ENCODE results near the gene NEFH. TPM values are rescaled to one million over a fixed set of nuclear protein-coding genes. Genes with fewer than 3 reads are reported as not detected.

The NEFH gene
- total and polyA plus RNA-seq, 3 experiments from 2014 or later: 1.6 to 7.1 (median 6.3) TPM

- DNase-seq: no peak
- POLR2A ChIA-PET: no interaction called here
- no peak overlapping the region for H3K4me3 Mint-ChIP-seq
- Histone ChIP-seq H3K27ac (ENCODE audit: low read depth, low read length) (no peak overlapping the region), H3K36me3 (ENCODE audit: insufficient read depth, low read length) (no peaks in the 10 kb centered on the region), H3K4me3 (ENCODE audit: low read length) (no peak overlapping the region), H3K9me3 (ENCODE audit: low read length) (no peaks in the 10 kb centered on the region), H3K4me1 (ENCODE audit: insufficient read depth, low read length) (no peaks in the 10 kb centered on the region), H3K27me3 (ENCODE audit: insufficient read depth, low read length, poor library complexity, severe bottlenecking) (no peaks in the 10 kb centered on the region)
- H3K27ac Mint-ChIP-seq: no peak overlapping the region
- H3K36me3 Mint-ChIP-seq: no peaks in the 10 kb centered on the region
- H3K9me3 Mint-ChIP-seq: no peaks in the 10 kb centered on the region
- H3K4me1 Mint-ChIP-seq: no peaks in the 10 kb centered on the region
- CTCF ChIA-PET: no interaction called here
- peaks cover 0 to 2% of the 10 kb centered on the region in 2 donors for H3K27me3 Mint-ChIP-seq
Observed at GRCh38 chr22:29456211-29456671, 23.8 kb upstream of the NEFH start.

DNA sequence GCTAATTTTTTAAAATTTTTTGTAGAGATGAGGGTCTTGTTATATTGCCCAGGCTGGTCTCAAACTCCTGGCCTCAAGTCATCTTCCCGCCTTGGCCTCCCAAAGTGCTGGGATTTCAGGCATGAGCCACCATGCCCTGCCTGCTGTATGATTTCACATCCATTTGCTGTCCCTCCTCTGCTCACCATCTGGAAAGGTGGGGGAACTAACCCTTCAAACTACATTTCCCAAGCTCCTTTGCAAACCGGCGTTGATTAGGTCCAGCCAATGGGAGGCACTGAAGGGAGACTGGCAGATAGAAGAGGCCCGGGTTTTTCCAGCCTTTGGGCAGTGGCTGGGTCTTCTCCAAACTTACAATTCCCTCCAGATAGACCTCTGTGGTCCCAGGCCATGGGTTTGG is 22.3 kb upstream of the NEFH start:
- Mint-ChIP-seq H3K27ac (no peak overlapping the region), H3K4me3 (no peak overlapping the region), H3K9me3 (no peaks in the 10 kb centered on the region), H3K27me3 (peaks cover 0 to 2% of the 10 kb centered on the region in 2 donors), H3K4me1 (no peaks in the 10 kb centered on the region), H3K36me3 (no peaks in the 10 kb centered on the region)
- ChIA-PET POLR2A (interaction anchor here (0.6 kb wide), 1 partner anchor 124 kb away, joined by 12 read pairs; no protein-coding TSS in a partner anchor), CTCF (no interaction called here)
- Histone ChIP-seq H3K27ac (ENCODE audit: low read depth, low read length) (no peak overlapping the region), H3K27me3 (ENCODE audit: insufficient read depth, low read length, poor library complexity, severe bottlenecking) (no peaks in the 10 kb centered on the region), H3K36me3 (ENCODE audit: insufficient read depth, low read length) (no peaks in the 10 kb centered on the region), H3K9me3 (ENCODE audit: low read length) (no peaks in the 10 kb centered on the region), H3K4me1 (ENCODE audit: insufficient read depth, low read length) (no peaks in the 10 kb centered on the region), H3K4me3 (ENCODE audit: low read length) (no peak overlapping the region)
- DNase-seq: no peak

- Mint-ChIP-seq H3K9me3 (no peaks in the 10 kb centered on the region), H3K36me3 (no peaks in the 10 kb centered on the region), H3K27ac (peak overlapping the region in 1 of 8 donors; percentile 33), H3K4me1 (no peaks in the 10 kb centered on the region), H3K4me3 (no peak overlapping the region), H3K27me3 (peaks cover 0 to 2% of the 10 kb centered on the region in 2 donors)
- H3K27ac ChIP-seq (ENCODE audit: low read depth, low read length): no peak overlapping the region
- no peaks in the 10 kb centered on the region for H3K27me3 ChIP-seq (ENCODE audit: insufficient read depth, low read length, poor library complexity, severe bottlenecking)
- no peaks in the 10 kb centered on the region for H3K4me1 ChIP-seq (ENCODE audit: insufficient read depth, low read length)
- H3K9me3 ChIP-seq (ENCODE audit: low read length): no peaks in the 10 kb centered on the region
- H3K4me3 ChIP-seq (ENCODE audit: low read length): no peak overlapping the region
- ChIA-PET POLR2A (no interaction called here), CTCF (no interaction called here)
- DNase-seq: no peak
- H3K36me3 ChIP-seq (ENCODE audit: insufficient read depth, low read length): no peaks in the 10 kb centered on the region
Observed at GRCh38 chr22:29458551-29458950, 21.5 kb upstream of the NEFH start.

GRCh38 chr22:29459773-29460172 is 20.2 kb upstream of the NEFH start:
- Mint-ChIP-seq H3K27ac (no peak overlapping the region), H3K4me3 (no peak overlapping the region), H3K36me3 (no peaks in the 10 kb centered on the region), H3K9me3 (no peaks in the 10 kb centered on the region), H3K27me3 (no peaks in the 10 kb centered on the region), H3K4me1 (no peaks in the 10 kb centered on the region)
- Histone ChIP-seq H3K4me3 (ENCODE audit: low read length) (no peak overlapping the region), H3K4me1 (ENCODE audit: insufficient read depth, low read length) (no peaks in the 10 kb centered on the region), H3K27ac (ENCODE audit: low read depth, low read length) (no peak overlapping the region), H3K9me3 (ENCODE audit: low read length) (no peaks in the 10 kb centered on the region), H3K27me3 (ENCODE audit: insufficient read depth, low read length, poor library complexity, severe bottlenecking) (no peaks in the 10 kb centered on the region), H3K36me3 (ENCODE audit: insufficient read depth, low read length) (no peaks in the 10 kb centered on the region)
- ChIA-PET POLR2A (no interaction called here), CTCF (interaction anchor here (1.4 kb wide), 1 partner anchor 11 kb away, joined by 5 read pairs; no protein-coding TSS in a partner anchor)
- no peak for DNase-seq

GRCh38 chr22:29461263-29461662 is 18.8 kb upstream of the NEFH start:
- H3K36me3 Mint-ChIP-seq: no peaks in the 10 kb centered on the region
- POLR2A ChIA-PET: interaction anchor here (0.6 kb wide), 1 partner anchor 590 kb away, joined by 3 read pairs; no protein-coding TSS in a partner anchor
- H3K4me1 ChIP-seq (ENCODE audit: insufficient read depth, low read length): no peaks in the 10 kb centered on the region
- H3K27ac ChIP-seq (ENCODE audit: low read depth, low read length): no peak overlapping the region
- no peak overlapping the region for H3K4me3 ChIP-seq (ENCODE audit: low read length)
- no peaks in the 10 kb centered on the region for H3K9me3 Mint-ChIP-seq
- no peaks in the 10 kb centered on the region for H3K4me1 Mint-ChIP-seq
- H3K4me3 Mint-ChIP-seq: no peak overlapping the region
- no peaks in the 10 kb centered on the region for H3K9me3 ChIP-seq (ENCODE audit: low read length)
- H3K27me3 Mint-ChIP-seq: no peaks in the 10 kb centered on the region
- CTCF ChIA-PET: interaction anchor here (0.7 kb wide), 1 partner anchor 10 kb away, joined by 4 read pairs; no protein-coding TSS in a partner anchor
- H3K36me3 ChIP-seq (ENCODE audit: insufficient read depth, low read length): no peaks in the 10 kb centered on the region
- H3K27me3 ChIP-seq (ENCODE audit: insufficient read depth, low read length, poor library complexity, severe bottlenecking): no peaks in the 10 kb centered on the region
- no peak for DNase-seq
- H3K27ac Mint-ChIP-seq: no peak overlapping the region

DNA sequence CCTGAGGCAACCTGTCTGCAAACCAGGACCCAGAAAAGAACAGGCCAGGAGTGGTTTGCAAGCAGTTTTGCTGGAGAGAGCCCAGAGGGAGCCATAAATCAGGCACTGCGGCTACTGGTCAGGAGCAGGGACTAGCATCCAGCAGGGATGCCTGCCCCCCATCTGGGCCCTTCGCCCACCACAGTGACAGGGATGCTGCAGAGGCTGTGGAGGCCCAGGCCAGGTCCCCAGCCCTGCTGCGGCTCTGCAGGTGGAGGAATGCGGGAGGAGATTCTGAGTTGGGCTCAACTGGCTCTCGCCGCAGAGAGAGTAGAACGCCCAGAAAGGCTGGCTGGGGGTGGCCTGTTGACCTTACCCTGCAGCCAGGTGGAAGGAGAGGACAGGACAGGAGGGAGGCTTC is 16.4 kb upstream of the NEFH start:
- H3K4me3 ChIP-seq (ENCODE audit: low read length): no peak overlapping the region
- no peaks in the 10 kb centered on the region for H3K4me1 ChIP-seq (ENCODE audit: insufficient read depth, low read length)
- POLR2A ChIA-PET: no interaction called here
- H3K4me3 Mint-ChIP-seq: no peak overlapping the region
- H3K27ac ChIP-seq (ENCODE audit: low read depth, low read length): no peak overlapping the region
- H3K27me3 ChIP-seq (ENCODE audit: insufficient read depth, low read length, poor library complexity, severe bottlenecking): no peaks in the 10 kb centered on the region
- H3K27me3 Mint-ChIP-seq: peaks cover 0 to 3% of the 10 kb centered on the region in 2 donors
- CTCF ChIA-PET: no interaction called here
- peak overlapping the region in 1 of 8 donors; percentile 52 for H3K27ac Mint-ChIP-seq
- no peaks in the 10 kb centered on the region for H3K9me3 ChIP-seq (ENCODE audit: low read length)
- H3K36me3 Mint-ChIP-seq: no peaks in the 10 kb centered on the region
- no peaks in the 10 kb centered on the region for H3K9me3 Mint-ChIP-seq
- no peak for DNase-seq
- H3K4me1 Mint-ChIP-seq: no peaks in the 10 kb centered on the region
- no peaks in the 10 kb centered on the region for H3K36me3 ChIP-seq (ENCODE audit: insufficient read depth, low read length)

DNA sequence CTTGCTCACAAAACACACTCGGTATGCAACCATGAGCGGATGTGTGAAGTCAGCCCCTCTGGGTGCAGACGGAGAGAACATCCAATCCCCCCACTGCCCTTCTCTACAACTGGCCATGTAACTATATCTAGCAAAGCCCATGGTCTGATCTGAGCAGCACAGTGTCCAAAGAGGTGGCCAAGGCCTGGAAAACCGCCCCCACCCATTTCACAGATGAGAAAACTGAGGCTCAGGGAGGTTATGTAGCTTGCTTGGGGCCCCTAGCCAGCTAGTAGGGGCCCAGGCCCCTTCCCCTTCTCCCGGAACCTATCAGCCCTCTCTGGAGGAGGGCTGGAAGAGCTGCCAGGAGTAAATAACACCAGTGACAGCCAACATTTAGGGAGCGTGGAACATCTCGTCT is 15.4 kb upstream of the NEFH start:
- no peaks in the 10 kb centered on the region for H3K27me3 ChIP-seq (ENCODE audit: insufficient read depth, low read length, poor library complexity, severe bottlenecking)
- Mint-ChIP-seq H3K4me1 (no peaks in the 10 kb centered on the region), H3K9me3 (no peaks in the 10 kb centered on the region), H3K4me3 (no peak overlapping the region), H3K36me3 (no peaks in the 10 kb centered on the region), H3K27ac (no peak overlapping the region), H3K27me3 (peaks cover 0 to 10% of the 10 kb centered on the region in 2 donors)
- no peaks in the 10 kb centered on the region for H3K36me3 ChIP-seq (ENCODE audit: insufficient read depth, low read length)
- no peaks in the 10 kb centered on the region for H3K4me1 ChIP-seq (ENCODE audit: insufficient read depth, low read length)
- no peaks in the 10 kb centered on the region for H3K9me3 ChIP-seq (ENCODE audit: low read length)
- POLR2A ChIA-PET: no interaction called here
- CTCF ChIA-PET: no interaction called here
- no peak for DNase-seq
- no peak overlapping the region for H3K4me3 ChIP-seq (ENCODE audit: low read length)
- no peak overlapping the region for H3K27ac ChIP-seq (ENCODE audit: low read depth, low read length)

- Histone ChIP-seq H3K36me3 (ENCODE audit: insufficient read depth, low read length) (no peaks in the 10 kb centered on the region), H3K4me3 (ENCODE audit: low read length) (peak overlapping the region; percentile 47), H3K4me1 (ENCODE audit: insufficient read depth, low read length) (no peaks in the 10 kb centered on the region), H3K9me3 (ENCODE audit: low read length) (no peaks in the 10 kb centered on the region), H3K27me3 (ENCODE audit: insufficient read depth, low read length, poor library complexity, severe bottlenecking) (peaks cover 4% of the 10 kb centered on the region), H3K27ac (ENCODE audit: low read depth, low read length) (no peak overlapping the region)
- Mint-ChIP-seq H3K4me1 (peaks cover 3 to 8% (median 7%) of the 10 kb centered on the region in 3 donors), H3K27ac (peak overlapping the region in 1 of 8 donors; percentile 38), H3K4me3 (peak overlapping the region in 4 of 7 donors; percentile 27 to 65 (median 50)), H3K36me3 (no peaks in the 10 kb centered on the region), H3K27me3 (peaks cover 14 to 26% of the 10 kb centered on the region in 2 donors), H3K9me3 (no peaks in the 10 kb centered on the region)
- CTCF ChIA-PET: no interaction called here
- no peak for DNase-seq
- POLR2A ChIA-PET: no interaction called here
Observed at GRCh38 chr22:29469755-29470154, 10.3 kb upstream of the NEFH start.

Measured in CD8-positive, alpha-beta memory T cell (primary cell).